Esophagus muscularis mucosa (tissue), 4 donors: ENCODE measurements around the gene ZDHHC24. TPM values are rescaled to one million over a fixed set of nuclear protein-coding genes. Genes with fewer than 3 reads are reported as not detected.
"Not testable (repeated sequence)": the region's sequence is repeated elsewhere in the genome, so short reads cannot be mapped to it uniquely, and the experiment has no call there.

Source experiments
- DNase-seq: peaks from one replicate; pipeline ENCODE4 v3.0.0-alpha.2; 2017; ENCODE audit errors: extremely low spot score
- H3K27ac ChIP-seq, 4 donors: fragments of 200-600 bp; sonication (generic); replicated peaks in 1 of 4; 1 replicate in 3 of 4; 2 replicates in 1 of 4; pipeline ENCODE4 v1.5.1; 2016 to 2019; ENCODE audit warnings: mild to moderate bottlenecking in 1 of 4
- H3K27me3 ChIP-seq, 4 donors: fragments of 200-600 bp; sonication (generic); one replicate each; pipeline versions ENCODE4 v1.5.1 to v1.6.0; 2016 to 2019
- H3K36me3 ChIP-seq, 4 donors: fragments of 200-600 bp; sonication (generic); one replicate each; pipeline ENCODE4 v1.5.1; 2016 to 2019
- H3K4me1 ChIP-seq, 4 donors: fragments of 200-600 bp; sonication (generic); one replicate each; pipeline ENCODE4 v1.5.1; 2016 to 2019
- H3K4me3 ChIP-seq, 4 donors: fragments of 200-600 bp; sonication (generic); 1 replicate in 2 of 4; 2 replicates in 2 of 4; pipeline ENCODE4 v1.5.1; 2016 to 2019; ENCODE audit warnings: mild to moderate bottlenecking in 4 of 4, moderate library complexity in 1 of 4
- H3K9me3 ChIP-seq, 4 donors: fragments of 200-600 bp; sonication (generic); 1 replicate in 3 of 4; 2 replicates in 1 of 4; pipeline ENCODE4 v1.5.1; 2016 to 2019
- EP300 ChIP-seq: sonication (generic); formaldehyde crosslinking; IDR thresholded peaks from one replicate; pipeline ENCODE4 v1.6.1; 2017; ENCODE audit warnings: antibody characterized with exemption
- POLR2A ChIP-seq: fragments of 450-650 bp; IDR thresholded peaks from one replicate; pipeline ENCODE4 v1.6.1; 2017; ENCODE audit warnings: antibody characterized with exemption, moderate library complexity, mild to moderate bottlenecking, low read depth
- POLR2AphosphoS5 ChIP-seq, 2 donors: sonication (generic); formaldehyde crosslinking; IDR thresholded peaks; one replicate each; pipeline ENCODE4 v1.6.1; 2017; ENCODE audit warnings: antibody characterized with exemption in 2 of 2
- WGBS: methylation state at CpG from one replicate; pipeline ENCODE4 v1.1.5; 2018; 5-methylcytosine and 5-hydroxymethylcytosine counted together
- intact Hi-C: fragments of 100-400 bp; cut with DNase I; formaldehyde crosslinking; loops from one replicate; pipeline ENCODE4 v1.15.1; 2023
- total RNA-seq, 4 donors: library from RNA; depleted of rRNA; stranded (reverse); fragments of >200 nt; gene quantifications; one replicate each; pipeline versions ENCODE4 v1.1.0 to v1.2.1, GENCODE V29; 2016
- TF ChIP-seq, protein P1 (sequence below), 3 experiments: fragments of 200-600 bp in 2 of 3; fragments of 450-650 bp in 1 of 3; sonication (generic) in 2 of 3; IDR thresholded peaks; one replicate each; pipeline ENCODE4 v1.5.1; 2017 to 2019; ENCODE audit warnings: antibody characterized with exemption in 3 of 3, mild to moderate bottlenecking in 2 of 3, moderate library complexity in 1 of 3

Gene ZDHHC24
- total RNA-seq, 4 donors from 2014 or later = 7.6 to 16.2 (median 12.2) TPM

DNA sequence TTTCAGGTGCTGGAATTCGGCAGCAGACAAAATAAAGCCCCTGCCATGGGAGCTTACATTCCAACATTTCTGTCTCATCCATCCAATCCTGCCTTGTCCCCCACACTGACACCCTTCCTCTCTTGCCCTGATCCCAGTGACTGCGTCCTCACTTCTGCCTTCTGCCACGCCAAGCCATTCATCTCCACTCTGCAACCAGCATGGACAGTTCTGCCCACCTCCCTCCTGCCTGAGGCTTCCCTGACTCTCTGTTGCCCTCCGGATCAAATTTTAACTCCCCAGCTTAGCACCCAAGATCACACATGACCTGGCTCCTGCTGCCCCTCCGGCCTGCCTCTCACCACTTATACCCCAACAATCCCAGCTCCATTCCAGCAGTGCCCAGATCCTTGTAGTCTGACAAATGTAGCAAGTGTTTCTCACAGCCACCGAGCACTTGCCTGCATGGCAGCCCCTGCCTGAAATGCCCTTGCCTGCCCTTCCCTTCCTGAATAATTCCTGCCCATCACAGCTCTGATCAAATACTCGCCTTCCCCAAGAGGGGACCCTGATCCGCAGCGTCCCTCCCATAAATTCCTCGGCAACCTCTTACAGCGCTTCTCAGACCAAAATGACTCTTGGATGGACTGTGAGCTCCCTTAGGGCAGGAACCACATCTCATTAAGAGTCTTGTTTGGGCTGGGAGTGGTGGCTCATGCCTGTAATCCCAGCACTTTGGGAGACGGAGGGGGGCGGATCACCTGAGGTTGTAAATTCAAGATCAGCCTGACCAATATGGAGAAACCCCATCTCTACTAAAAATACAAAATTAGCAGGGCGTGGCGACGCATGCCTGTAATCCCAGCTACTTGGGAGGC is 3.2 kb upstream of the ZDHHC24 start:
- Histone ChIP-seq H3K4me1 (peaks cover 22 to 38% (median 27%) of the 10 kb centered on the region in 4 donors), H3K9me3 (no peaks in the 10 kb centered on the region), H3K27ac (no peak overlapping the region), H3K27me3 (no peaks in the 10 kb centered on the region), H3K36me3 (no peaks in the 10 kb centered on the region), H3K4me3 (no peak overlapping the region)
- DNase-seq = no peak
- WGBS = 59% methylated on average over 16 of the region's 16 CpGs
- no peak for TF ChIP-seq POLR2A
- TF ChIP-seq POLR2AphosphoS5 (IDR thresholded peaks at IDR 0.05) = no peak
- TF ChIP-seq, protein P1, sequence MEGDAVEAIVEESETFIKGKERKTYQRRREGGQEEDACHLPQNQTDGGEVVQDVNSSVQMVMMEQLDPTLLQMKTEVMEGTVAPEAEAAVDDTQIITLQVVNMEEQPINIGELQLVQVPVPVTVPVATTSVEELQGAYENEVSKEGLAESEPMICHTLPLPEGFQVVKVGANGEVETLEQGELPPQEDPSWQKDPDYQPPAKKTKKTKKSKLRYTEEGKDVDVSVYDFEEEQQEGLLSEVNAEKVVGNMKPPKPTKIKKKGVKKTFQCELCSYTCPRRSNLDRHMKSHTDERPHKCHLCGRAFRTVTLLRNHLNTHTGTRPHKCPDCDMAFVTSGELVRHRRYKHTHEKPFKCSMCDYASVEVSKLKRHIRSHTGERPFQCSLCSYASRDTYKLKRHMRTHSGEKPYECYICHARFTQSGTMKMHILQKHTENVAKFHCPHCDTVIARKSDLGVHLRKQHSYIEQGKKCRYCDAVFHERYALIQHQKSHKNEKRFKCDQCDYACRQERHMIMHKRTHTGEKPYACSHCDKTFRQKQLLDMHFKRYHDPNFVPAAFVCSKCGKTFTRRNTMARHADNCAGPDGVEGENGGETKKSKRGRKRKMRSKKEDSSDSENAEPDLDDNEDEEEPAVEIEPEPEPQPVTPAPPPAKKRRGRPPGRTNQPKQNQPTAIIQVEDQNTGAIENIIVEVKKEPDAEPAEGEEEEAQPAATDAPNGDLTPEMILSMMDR (IDR thresholded peaks at IDR 0.05) = no peak
- intact Hi-C loops = no loop called here

DNA sequence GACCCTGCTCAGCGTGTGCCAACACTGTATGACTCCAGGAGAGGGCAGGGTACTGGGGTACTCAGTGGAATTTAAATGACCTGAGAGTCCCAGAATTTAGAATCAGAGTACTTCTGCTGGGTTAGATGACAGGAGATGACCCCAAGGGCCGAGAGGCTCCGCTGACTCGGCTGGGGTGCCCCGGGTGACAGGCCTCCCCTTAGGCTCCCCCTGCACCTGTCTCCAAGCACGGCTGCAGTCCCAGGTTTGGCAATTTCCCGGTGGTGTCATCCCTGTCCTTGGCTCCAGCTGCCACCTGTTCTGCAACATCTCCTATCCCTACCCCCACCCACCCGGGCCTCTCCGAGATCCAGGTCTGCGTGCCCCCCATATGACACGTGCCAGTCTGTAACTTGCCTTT is 2.2 kb upstream of the ZDHHC24 start:
- peaks cover 28 to 47% (median 35%) of the 10 kb centered on the region in 4 donors for H3K4me1 ChIP-seq
- H3K36me3 ChIP-seq = peaks cover 0 to 6% (median 3%) of the 10 kb centered on the region in 4 donors
- DNase-seq = no peak
- no peaks in the 10 kb centered on the region for H3K9me3 ChIP-seq
- TF ChIP-seq, protein P1 (IDR thresholded peaks at IDR 0.05) = no peak
- TF ChIP-seq POLR2A (no peak), EP300 (no peak), POLR2AphosphoS5 (IDR thresholded peaks at IDR 0.05) (no peak)
- WGBS = 69% methylated on average over 10 of the region's 11 CpGs
- H3K27ac ChIP-seq = no peak overlapping the region
- intact Hi-C loops = no loop called here
- H3K4me3 ChIP-seq = no peak overlapping the region
- H3K27me3 ChIP-seq = no peaks in the 10 kb centered on the region

DNA sequence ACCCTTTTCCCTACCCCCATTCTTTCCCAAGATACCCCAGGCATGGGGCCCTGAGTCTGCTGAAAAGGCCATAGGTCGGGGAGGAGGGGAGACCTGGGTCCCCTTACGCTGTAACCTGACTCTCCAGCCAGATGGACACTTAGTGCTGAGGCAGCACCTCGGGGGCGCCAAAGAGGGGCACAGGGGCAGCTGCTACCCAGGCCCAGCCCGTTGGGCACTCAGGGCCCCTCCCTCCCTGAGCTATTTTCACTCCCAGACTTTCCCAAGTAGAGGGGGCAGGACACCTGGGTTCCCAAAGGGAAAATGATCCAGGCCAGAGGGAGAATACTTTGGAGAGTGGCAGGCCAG is 1.8 kb upstream of the ZDHHC24 start:
- Histone ChIP-seq H3K27ac (peak overlapping the region in 3 of 4 donors; percentile 78 to 87 (median 84)), H3K27me3 (no peaks in the 10 kb centered on the region), H3K4me1 (peaks cover 28 to 48% (median 37%) of the 10 kb centered on the region in 4 donors), H3K9me3 (no peaks in the 10 kb centered on the region), H3K4me3 (no peak overlapping the region), H3K36me3 (peaks cover 0 to 10% (median 6%) of the 10 kb centered on the region in 4 donors)
- DNase-seq = no peak
- 54% methylated on average over 4 of the region's 5 CpGs for WGBS
- intact Hi-C loops = no loop called here
- TF ChIP-seq POLR2A (no peak), POLR2AphosphoS5 (IDR thresholded peaks at IDR 0.05) (no peak), EP300 (no peak)
- TF ChIP-seq, protein P1 (IDR thresholded peaks at IDR 0.05) = no peak

DNA sequence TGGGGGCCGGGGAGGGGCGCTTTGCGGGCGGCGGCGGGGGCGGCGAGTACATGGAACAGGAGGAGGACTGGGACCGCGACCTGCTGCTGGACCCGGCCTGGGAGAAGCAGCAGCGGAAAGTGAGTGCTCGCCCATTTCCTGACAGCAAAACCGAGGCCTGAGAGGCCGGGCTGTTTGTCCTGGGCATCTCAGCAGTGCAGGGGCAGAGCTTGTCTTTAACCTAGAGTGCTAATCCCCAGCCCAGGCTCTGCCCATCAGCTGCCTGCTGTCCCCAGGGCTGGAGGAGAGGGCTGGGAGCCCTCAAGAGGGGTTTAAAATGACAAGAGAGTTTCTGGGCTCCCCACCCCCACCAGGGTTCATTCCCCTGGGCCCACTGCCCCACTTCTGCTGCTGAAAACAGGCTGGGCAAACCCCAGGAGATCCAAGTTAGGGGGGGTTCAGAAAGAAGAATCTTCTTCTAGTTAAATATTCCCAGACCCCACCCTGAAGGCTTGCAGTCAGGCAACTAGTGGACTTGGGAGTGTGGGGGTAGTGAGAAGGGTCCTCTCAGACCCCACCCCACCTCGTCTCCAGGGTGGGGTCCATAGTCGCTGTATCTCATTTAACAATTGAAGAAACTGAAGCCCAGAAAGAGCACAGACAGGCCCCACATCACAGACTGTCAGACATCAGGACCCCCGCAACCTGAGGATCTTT is 1.3 kb upstream of the ZDHHC24 start:
- H3K27me3 ChIP-seq = no peaks in the 10 kb centered on the region
- DNase-seq = no peak
- H3K36me3 ChIP-seq = peaks cover 0 to 16% (median 11%) of the 10 kb centered on the region in 4 donors
- 39% methylated on average over 13 of the region's 18 CpGs for WGBS
- peak overlapping the region; percentile 78 to 83 (median 82) for H3K4me3 ChIP-seq
- no peak for TF ChIP-seq EP300
- H3K27ac ChIP-seq = peak overlapping the region; percentile 78 to 87 (median 85)
- intact Hi-C loops = no loop called here
- peaks cover 28 to 48% (median 38%) of the 10 kb centered on the region in 4 donors for H3K4me1 ChIP-seq
- no peaks in the 10 kb centered on the region for H3K9me3 ChIP-seq

DNA sequence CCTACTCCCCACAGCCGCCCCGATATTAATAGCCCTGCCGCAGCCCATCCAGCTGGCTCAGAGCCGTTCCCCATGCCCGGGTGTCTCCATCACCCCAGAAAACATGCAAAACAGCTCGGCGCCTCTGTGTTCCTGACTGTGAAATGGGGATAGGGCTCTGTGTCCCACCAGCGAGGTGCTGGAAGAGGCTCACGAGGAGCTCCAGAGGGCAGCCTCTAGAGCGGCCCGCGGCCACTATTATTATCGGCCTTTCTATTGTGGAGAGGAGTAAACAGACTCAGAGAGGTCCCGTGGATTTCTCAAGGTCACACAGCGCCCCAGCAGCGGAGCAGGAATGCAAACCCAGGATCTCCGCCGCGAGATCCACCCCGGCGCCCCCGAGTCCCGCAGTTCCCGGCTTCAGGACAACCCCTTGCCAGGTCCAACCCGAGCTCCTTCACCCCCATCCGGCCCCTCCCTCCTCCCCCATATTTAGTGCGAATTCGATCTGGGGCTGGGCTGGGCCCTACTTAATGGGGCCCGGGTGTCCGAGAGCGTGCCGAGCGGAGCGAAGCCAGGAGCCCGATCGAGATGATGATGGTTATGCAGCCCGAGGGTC is 619 bp upstream of the ZDHHC24 start, which contains the start of gene ACTN3:
ACTN3 (plus strand) TSS at position 536 of the 598 bp plus-strand sequence; CDS start at position 571, 35 bp downstream.
- H3K4me1 ChIP-seq = peaks cover 28 to 48% (median 38%) of the 10 kb centered on the region in 4 donors
- peaks cover 0 to 22% (median 18%) of the 10 kb centered on the region in 4 donors for H3K36me3 ChIP-seq
- no peak for TF ChIP-seq POLR2A
- TF ChIP-seq POLR2AphosphoS5 (IDR thresholded peaks at IDR 0.05) = no peak
- TF ChIP-seq, protein P1 (IDR thresholded peaks at IDR 0.05) = no peak
- no peak for TF ChIP-seq EP300
- no peaks in the 10 kb centered on the region for H3K27me3 ChIP-seq
- H3K9me3 ChIP-seq = no peaks in the 10 kb centered on the region
- WGBS = 3% methylated on average over 12 of the region's 37 CpGs
- DNase-seq = no peak
- intact Hi-C loops = no loop called here
- H3K4me3 ChIP-seq = peak within 1 kb of the TSS; percentile 78 to 83 (median 82)
- peak within 1 kb of the TSS; percentile 78 to 87 (median 85) for H3K27ac ChIP-seq

DNA sequence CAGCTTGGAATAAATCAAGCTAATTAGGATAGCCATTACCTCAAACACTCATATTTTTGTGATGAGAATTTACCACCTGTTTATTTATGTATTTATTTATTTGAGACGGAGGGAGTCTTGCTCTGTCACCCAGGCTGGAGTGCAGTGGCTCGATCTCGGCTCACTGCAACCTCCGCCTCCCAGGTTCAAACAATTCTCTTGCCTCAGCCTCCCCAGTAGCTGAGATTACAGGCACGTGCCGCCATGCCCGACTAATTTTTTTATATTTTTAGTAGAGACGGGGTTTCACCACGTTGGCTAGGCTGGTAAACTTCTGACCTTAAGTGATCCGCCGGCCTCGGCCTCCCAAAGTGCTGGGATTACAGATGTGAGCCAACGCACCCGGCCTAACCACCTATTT is 896 bp downstream of the ZDHHC24 start:
- DNase-seq, H3K27me3 ChIP-seq, H3K27ac ChIP-seq, H3K9me3 ChIP-seq, intact Hi-C loops: not testable (repeated sequence)
- Histone ChIP-seq H3K4me3 (peak overlapping the region; percentile 78 to 83 (median 82)), H3K4me1 (peaks cover 28 to 48% (median 38%) of the 10 kb centered on the region in 4 donors), H3K36me3 (peaks cover 0 to 36% (median 25%) of the 10 kb centered on the region in 4 donors)
- whole genome bisulfite sequencing = 70% methylated on average over 14 of the region's 14 CpGs
